ENCODE data around the gene LGALS3. TPM values are rescaled to one million over a fixed set of nuclear protein-coding genes. Genes with fewer than 3 reads are reported as not detected.

Gene LGALS3
- total and polyA plus RNA-seq, 8 donors, result 163 to 676 (median 270) TPM

GRCh38 chr14:55125403-55125802 lies 3.6 kb upstream of the LGALS3 start:
- H3K4me1 ChIP-seq, result peaks cover 28 to 88% (median 54%) of the 10 kb centered on the region in 4 donors
- H3K36me3 ChIP-seq, result no peaks in the 10 kb centered on the region
- no peaks in the 10 kb centered on the region for H3K27me3 ChIP-seq
- H3K4me3 ChIP-seq, result no peak overlapping the region
- no peaks in the 10 kb centered on the region for H3K9me3 ChIP-seq
- 50 to 77% (median 55%) methylated on average over 3 of the region's 3 CpGs for WGBS, 5 donors
- intact Hi-C loops (cut with DNase I; ENCODE audit: low total_unique reads), result no loop called here
- peak; percentile 68 to 84 for DNase-seq
- H3K27ac ChIP-seq, result peak overlapping the region; percentile 48 to 99 (median 60)
- TF ChIP-seq POLR2AphosphoS5 (IDR thresholded peaks at IDR 0.05) (peak in 2 of 3 donors; percentile 57 to 83), POLR2A (IDR thresholded peaks at IDR 0.05) (no peak)

GRCh38 chr14:55126034-55126433 lies 3.0 kb upstream of the LGALS3 start:
- TF ChIP-seq EP300 (IDR thresholded peaks at IDR 0.05), result no peak
- no peak for TF ChIP-seq POLR2AphosphoS5 (IDR thresholded peaks at IDR 0.05)
- no peak for TF ChIP-seq CTCF (IDR thresholded peaks at IDR 0.05)
- TF ChIP-seq POLR2A (IDR thresholded peaks at IDR 0.05), result no peak
- 59 to 65% (median 63%) methylated on average over 3 of the region's 3 CpGs for WGBS, 5 donors
- no peak overlapping the region for H3K4me3 ChIP-seq
- H3K36me3 ChIP-seq, result no peaks in the 10 kb centered on the region
- peak overlapping the region; percentile 33 to 99 (median 60) for H3K27ac ChIP-seq
- H3K27me3 ChIP-seq, result no peaks in the 10 kb centered on the region
- no peak for DNase-seq
- intact Hi-C loops (cut with DNase I; ENCODE audit: low total_unique reads), result no loop called here
- no peaks in the 10 kb centered on the region for H3K9me3 ChIP-seq
- H3K4me1 ChIP-seq, result peaks cover 30 to 88% (median 55%) of the 10 kb centered on the region in 4 donors

GRCh38 chr14:55126932-55127459 lies 2.1 kb upstream of the LGALS3 start:
- WGBS, 5 donors, result 41 to 61% (median 48%) methylated on average over 5 of the region's 5 CpGs
- Histone ChIP-seq H3K4me3 (no peak overlapping the region), H3K36me3 (no peaks in the 10 kb centered on the region), H3K27ac (peak overlapping the region in 4 of 5 donors; percentile 9 to 99 (median 79)), H3K27me3 (no peaks in the 10 kb centered on the region), H3K9me3 (no peaks in the 10 kb centered on the region), H3K4me1 (peaks cover 37 to 88% (median 55%) of the 10 kb centered on the region in 4 donors)
- no peak for TF ChIP-seq EP300 (IDR thresholded peaks at IDR 0.05)
- intact Hi-C loops (cut with DNase I; ENCODE audit: low total_unique reads), result no loop called here
- DNase-seq, result no peak

GRCh38 chr14:55127460-55127951 lies 1.5 kb upstream of the LGALS3 start:
- H3K27ac ChIP-seq, result peak overlapping the region in 4 of 5 donors; percentile 9 to 99 (median 79)
- WGBS, 5 donors, result 34 to 66% (median 43%) methylated on average over 2 of the region's 2 CpGs
- H3K4me3 ChIP-seq, result no peak overlapping the region
- intact Hi-C loops (cut with DNase I; ENCODE audit: low total_unique reads), result no loop called here
- DNase-seq, result no peak
- peaks cover 37 to 88% (median 55%) of the 10 kb centered on the region in 4 donors for H3K4me1 ChIP-seq
- TF ChIP-seq EP300 (IDR thresholded peaks at IDR 0.05) (no peak), POLR2A (IDR thresholded peaks at IDR 0.05) (no peak), POLR2AphosphoS5 (IDR thresholded peaks at IDR 0.05) (no peak), CTCF (IDR thresholded peaks at IDR 0.05) (no peak)
- no peaks in the 10 kb centered on the region for H3K9me3 ChIP-seq
- H3K36me3 ChIP-seq, result peaks cover 0 to under 1% (median under 1%) of the 10 kb centered on the region in 4 donors
- H3K27me3 ChIP-seq, result no peaks in the 10 kb centered on the region

- Histone ChIP-seq H3K9me3 (no peaks in the 10 kb centered on the region), H3K4me3 (peak overlapping the region; percentile 64 to 85 (median 72)), H3K27me3 (no peaks in the 10 kb centered on the region), H3K36me3 (peaks cover 0 to 10% (median 2%) of the 10 kb centered on the region in 4 donors), H3K4me1 (peaks cover 38 to 88% (median 55%) of the 10 kb centered on the region in 4 donors), H3K27ac (peak overlapping the region; percentile 92 to 99 (median 98))
- no peak for DNase-seq
- intact Hi-C loops (cut with DNase I; ENCODE audit: low total_unique reads), result no loop called here
- WGBS, 5 donors, result 12 to 17% (median 15%) methylated on average over 20 of the region's 20 CpGs
- TF ChIP-seq CTCF (IDR thresholded peaks at IDR 0.05) (no peak), EP300 (IDR thresholded peaks at IDR 0.05) (no peak), POLR2AphosphoS5 (IDR thresholded peaks at IDR 0.05) (no peak), POLR2A (IDR thresholded peaks at IDR 0.05) (peak in 1 of 4 donors; percentile 14)
Observed at GRCh38 chr14:55128386-55129085, 516 bp upstream of the LGALS3 start.
